ENCODE measurements around the gene CLINT1. TPM values are rescaled to one million over a fixed set of nuclear protein-coding genes. Genes with fewer than 3 reads are reported as not detected.
"Not testable (repeated sequence)": the region's sequence is repeated elsewhere in the genome, so short reads cannot be mapped to it uniquely, and the experiment has no call there.

The CLINT1 gene
- total and polyA plus RNA-seq, 2 donors from 2014 or later = 34.1 to 173 TPM

DNA sequence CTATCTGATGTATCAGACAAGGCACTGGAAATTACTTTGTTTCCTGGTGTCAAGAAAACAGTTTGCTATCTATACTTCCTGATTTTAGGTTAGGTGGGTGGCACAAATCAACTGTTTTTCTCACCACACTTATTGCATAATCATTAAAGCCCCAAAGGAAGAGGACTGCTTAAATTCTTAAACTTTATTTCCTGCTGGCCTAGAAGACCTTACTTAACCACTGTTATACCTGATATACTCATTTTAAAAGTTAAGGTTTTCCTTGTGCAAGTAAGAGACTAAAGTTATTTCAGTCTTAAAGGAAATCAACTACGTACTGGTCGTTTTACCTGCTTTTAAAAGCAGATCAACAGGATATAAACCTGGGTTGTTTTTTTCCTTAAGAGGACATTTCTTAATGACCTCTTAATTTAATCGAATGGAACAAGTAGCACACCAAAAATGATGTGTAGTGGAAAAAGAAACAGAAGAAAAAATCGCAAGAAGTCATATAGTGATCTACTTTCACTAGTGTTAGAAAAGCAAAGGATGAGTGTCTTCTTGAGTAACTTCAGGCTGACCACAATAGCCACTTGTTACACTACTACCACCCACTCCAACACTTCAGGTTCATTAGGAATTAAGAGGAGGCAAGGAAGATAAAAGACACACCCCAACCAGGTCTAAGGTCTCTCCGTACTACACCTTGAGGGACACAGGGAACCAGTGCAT lies 974 bp downstream of the CLINT1 start:
- H3K4me3 ChIP-seq (ENCODE audit: low read length in 3 of 3) = peak overlapping the region; percentile 82 to 91 (median 83)
- no peak for FAIRE-seq

DNA sequence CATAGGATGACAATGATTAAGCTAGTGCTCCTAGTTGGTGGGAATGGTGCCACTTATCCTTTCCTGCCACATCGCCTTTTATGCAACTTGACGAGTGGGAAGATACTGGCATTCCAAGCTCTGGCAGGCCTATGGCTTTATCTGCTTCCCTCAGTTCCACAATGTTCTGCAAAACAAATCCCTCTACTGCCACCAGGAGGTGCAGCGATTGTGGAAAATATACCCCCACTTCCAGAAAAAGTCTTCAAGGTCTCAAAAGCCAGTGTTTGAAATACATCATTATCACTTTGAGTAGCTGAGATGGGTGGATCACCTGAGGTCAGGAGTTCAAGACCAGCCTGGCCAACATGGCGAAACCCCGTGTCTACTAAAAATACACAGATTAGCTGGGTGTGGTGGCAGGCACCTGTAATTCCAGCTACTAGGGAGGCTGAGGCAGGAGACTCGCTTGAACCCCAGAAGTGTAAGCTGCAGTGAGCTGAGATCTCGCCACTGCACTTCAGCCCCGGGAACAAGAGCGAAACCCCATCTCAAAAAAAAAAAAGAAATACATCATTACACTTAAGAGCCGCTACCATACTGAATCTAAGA lies 3.4 kb downstream of the CLINT1 start:
- Histone ChIP-seq H3K4me1 (ENCODE audit: control insufficient read depth in 2 of 3, insufficient read depth in 2 of 3, low read depth in 1 of 3, low read length in 3 of 3) (peaks cover 0 to 10% (median 7%) of the 10 kb centered on the region in 3 donors), H3K27ac (ENCODE audit: low read depth in 2 of 2, low read length in 2 of 2) (no peak overlapping the region)
- TF ChIP-seq CTCF (IDR thresholded peaks at IDR 0.05; ENCODE audit: borderline replicate concordance, extremely low read depth, insufficient read depth) = peak; percentile 74

More for the DNA sequence above, 974 bp downstream of the CLINT1 start:
- no peak for TF ChIP-seq CTCF (IDR thresholded peaks at IDR 0.05; ENCODE audit: borderline replicate concordance, extremely low read depth, insufficient read depth)
- Histone ChIP-seq H3K9me3 (ENCODE audit: control insufficient read depth in 2 of 3, insufficient read depth in 1 of 3, low read length in 3 of 3) (no peaks in the 10 kb centered on the region), H3K4me1 (ENCODE audit: control insufficient read depth in 2 of 3, insufficient read depth in 2 of 3, low read depth in 1 of 3, low read length in 3 of 3) (peaks cover 0 to 15% (median 7%) of the 10 kb centered on the region in 3 donors), H3K27me3 (ENCODE audit: control insufficient read depth, insufficient read depth, low read length) (no peaks in the 10 kb centered on the region), H3K9ac (ENCODE audit: low read length in 3 of 3) (peak overlapping the region; percentile 60 to 90 (median 66)), H3K27ac (ENCODE audit: low read depth in 2 of 2, low read length in 2 of 2) (peak overlapping the region; percentile 93 to 96), H3K36me3 (ENCODE audit: control insufficient read depth in 2 of 3, insufficient read depth in 3 of 3, low read length in 3 of 3) (peaks cover 0 to 2% (median 0%) of the 10 kb centered on the region in 3 donors)
- intact Hi-C loops (cut with DNase I) = no loop called here
- DNase-seq = peak in 2 of 5 donors; percentile 30 to 33

GRCh38 chr5:157853365-157853764 lies 5.6 kb downstream of the CLINT1 start:
- H3K4me3 ChIP-seq (ENCODE audit: low read length in 3 of 3); H3K9me3 ChIP-seq (ENCODE audit: control insufficient read depth in 2 of 3, insufficient read depth in 1 of 3, low read length in 3 of 3); H3K9ac ChIP-seq (ENCODE audit: low read length in 3 of 3); DNase-seq; intact Hi-C loops (cut with DNase I); FAIRE-seq; H3K36me3 ChIP-seq (ENCODE audit: control insufficient read depth in 2 of 3, insufficient read depth in 3 of 3, low read length in 3 of 3); H3K27ac ChIP-seq (ENCODE audit: low read depth in 2 of 2, low read length in 2 of 2); H3K27me3 ChIP-seq (ENCODE audit: control insufficient read depth, insufficient read depth, low read length): not testable (repeated sequence)
- peaks cover 0 to 10% (median 7%) of the 10 kb centered on the region in 3 donors for H3K4me1 ChIP-seq (ENCODE audit: control insufficient read depth in 2 of 3, insufficient read depth in 2 of 3, low read depth in 1 of 3, low read length in 3 of 3)

More for the DNA sequence above, 3.4 kb downstream of the CLINT1 start:
- intact Hi-C loops (cut with DNase I) = no loop called here
- H3K9ac ChIP-seq (ENCODE audit: low read length in 3 of 3) = no peak overlapping the region
- H3K4me3 ChIP-seq (ENCODE audit: low read length in 3 of 3) = peak overlapping the region in 1 of 3 donors; percentile 36
- H3K27me3 ChIP-seq (ENCODE audit: control insufficient read depth, insufficient read depth, low read length) = no peaks in the 10 kb centered on the region
- peaks cover 0 to 2% (median 0%) of the 10 kb centered on the region in 3 donors for H3K36me3 ChIP-seq (ENCODE audit: control insufficient read depth in 2 of 3, insufficient read depth in 3 of 3, low read length in 3 of 3)
- FAIRE-seq (no peak), DNase-seq (peak in 3 of 5 donors; percentile 65 to 83 (median 77))
- H3K9me3 ChIP-seq (ENCODE audit: control insufficient read depth in 2 of 3, insufficient read depth in 1 of 3, low read length in 3 of 3) = no peaks in the 10 kb centered on the region

DNA sequence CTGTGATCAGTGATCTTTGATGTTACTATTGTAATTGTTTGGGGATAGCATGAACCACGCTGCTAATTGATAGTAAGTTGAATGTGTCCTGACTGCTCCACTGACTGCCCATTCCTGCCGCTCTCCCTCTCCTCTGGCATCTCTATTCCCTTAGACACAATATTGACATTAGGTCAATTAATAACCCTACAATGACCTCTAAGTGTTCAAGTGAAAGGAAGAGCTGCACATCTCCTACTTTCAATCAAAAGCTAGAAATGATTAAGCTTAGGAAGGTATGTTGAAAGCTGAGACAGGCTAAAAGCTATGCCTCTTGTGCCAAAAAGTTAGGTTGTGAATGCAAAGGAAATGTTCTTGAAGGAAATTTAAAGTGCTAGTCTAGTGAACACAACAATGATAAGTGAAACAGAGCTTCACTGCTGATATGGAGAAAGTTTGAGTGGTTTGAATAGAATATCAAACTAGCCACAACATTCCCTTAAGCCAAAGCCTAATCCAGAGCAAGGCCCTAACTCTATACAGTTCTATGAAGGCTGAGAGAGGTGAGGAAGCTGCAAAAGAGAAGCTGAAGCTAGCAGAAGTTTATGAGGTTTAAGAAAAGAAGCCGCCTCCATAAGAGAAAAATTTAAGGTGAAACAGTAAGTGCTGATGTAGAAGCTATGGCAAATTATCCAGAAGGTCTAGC lies 12.9 kb downstream of the CLINT1 start:
- Histone ChIP-seq H3K27ac (ENCODE audit: low read depth in 2 of 2, low read length in 2 of 2) (no peak overlapping the region), H3K9ac (ENCODE audit: low read length in 3 of 3) (no peak overlapping the region), H3K9me3 (ENCODE audit: control insufficient read depth in 2 of 3, insufficient read depth in 1 of 3, low read length in 3 of 3) (peaks cover 0 to 4% (median 1%) of the 10 kb centered on the region in 3 donors), H3K4me3 (ENCODE audit: low read length in 3 of 3) (no peak overlapping the region), H3K4me1 (ENCODE audit: control insufficient read depth in 2 of 3, insufficient read depth in 2 of 3, low read depth in 1 of 3, low read length in 3 of 3) (peaks cover 0 to 5% (median 0%) of the 10 kb centered on the region in 3 donors), H3K36me3 (ENCODE audit: control insufficient read depth in 2 of 3, insufficient read depth in 3 of 3, low read length in 3 of 3) (peaks cover 0 to 5% (median 3%) of the 10 kb centered on the region in 3 donors), H3K27me3 (ENCODE audit: control insufficient read depth, insufficient read depth, low read length) (no peaks in the 10 kb centered on the region)
- no peak for TF ChIP-seq CTCF (IDR thresholded peaks at IDR 0.05; ENCODE audit: borderline replicate concordance, extremely low read depth, insufficient read depth)
- FAIRE-seq (no peak), DNase-seq (no peak)
- intact Hi-C loops (cut with DNase I) = no loop called here

All from kidney (tissue), 14 donors.